A549 (cell line): ENCODE results near the gene PRR7.

Source experiments
- BCL3 ChIP-seq: fragments of >200 bp; sonication (Bioruptor Twin); formaldehyde crosslinking; IDR thresholded peaks from 3 replicates; pipeline ENCODE4 v1.6.1; 2016
- BHLHE40 ChIP-seq: IDR thresholded peaks from 2 replicates; pipeline ENCODE4 v1.6.1; 2012; ENCODE audit warnings: low read depth, low read length, inconsistent platforms
- CTCF ChIP-seq: fragments of >200 bp; sonication (Bioruptor Twin); formaldehyde crosslinking; IDR thresholded peaks from 3 replicates; pipeline ENCODE4 v1.5.1; 2016
- HOXB5 ChIP-seq: fragments of 250-450 bp; sonication (Bioruptor Pico); IDR thresholded peaks from 2 replicates; pipeline ENCODE4 v1.5.0; 2020; ENCODE audit warnings: mild to moderate bottlenecking, moderate library complexity
- KDM5A ChIP-seq: fragments of 200-600 bp; sonication (generic); IDR thresholded peaks from 2 replicates; pipeline ENCODE4 v1.6.1; 2016; ENCODE audit warnings: antibody characterized with exemption, mild to moderate bottlenecking
- MYC ChIP-seq: IDR thresholded peaks from 2 replicates; pipeline ENCODE4 v1.6.1; 2012; ENCODE audit warnings: mild to moderate bottlenecking, inconsistent platforms, low read length, improper control_type of control experiment, borderline replicate concordance
- POLR2A ChIP-seq: IDR thresholded peaks from 2 replicates; pipeline ENCODE4 v1.6.1; 2012; ENCODE audit warnings: mild to moderate bottlenecking, low read length
- RFX5 ChIP-seq: fragments of 450-650 bp; IDR thresholded peaks from 2 replicates; pipeline ENCODE4 v1.7.1; 2014; ENCODE audit warnings: antibody characterized with exemption, mild to moderate bottlenecking, moderate library complexity
- USF2 ChIP-seq: fragments of 450-650 bp; IDR thresholded peaks from 2 replicates; pipeline ENCODE4 v1.6.1; 2014; ENCODE audit warnings: antibody characterized with exemption

GRCh38 chr5:177404641-177405179, 41.9 kb upstream of the PRR7 start:
- no peak for TF ChIP-seq CTCF
- TF ChIP-seq POLR2A: no peak
- no peak for TF ChIP-seq BHLHE40
- TF ChIP-seq MYC: no peak
- TF ChIP-seq USF2: no peak
- TF ChIP-seq KDM5A: no peak
- TF ChIP-seq BCL3: no peak
- TF ChIP-seq RFX5: no peak
- TF ChIP-seq HOXB5: no peak
